Parathyroid adenoma (tissue), 2 donors: ENCODE results near the gene INSM1.
"Not testable (repeated sequence)": the region's sequence is repeated elsewhere in the genome, so short reads cannot be mapped to it uniquely, and the experiment has no call there.

Experiments
- H2AFZ ChIP-seq: fragments of 300-600 bp; sonication (generic); one replicate; pipeline ENCODE4 v1.7.0; 2017; ENCODE audit warnings: antibody characterized with exemption, mild to moderate bottlenecking
- H3K27ac ChIP-seq: fragments of 300-600 bp; sonication (generic); one replicate; pipeline ENCODE4 v1.7.0; 2017
- H3K27me3 ChIP-seq: fragments of 300-600 bp; sonication (generic); one replicate; pipeline ENCODE4 v1.7.0; 2017; ENCODE audit warnings: low read length; ENCODE audit not compliant: control insufficient read depth, insufficient read depth
- H3K36me3 ChIP-seq: fragments of 300-600 bp; sonication (generic); one replicate; pipeline ENCODE4 v1.7.0; 2017; ENCODE audit warnings: low read length; ENCODE audit not compliant: control insufficient read depth, insufficient read depth
- H3K4me1 ChIP-seq: fragments of 300-600 bp; sonication (generic); one replicate; pipeline ENCODE4 v1.7.0; 2017; ENCODE audit warnings: control low read depth
- H3K4me2 ChIP-seq: fragments of 300-600 bp; sonication (generic); one replicate; pipeline ENCODE4 v1.7.0; 2017; ENCODE audit warnings: low read length
- H3K4me3 ChIP-seq: fragments of 300-600 bp; sonication (generic); one replicate; pipeline ENCODE4 v1.7.0; 2017; ENCODE audit warnings: low read depth, low read length
- H3K79me2 ChIP-seq: fragments of 300-600 bp; sonication (generic); one replicate; pipeline ENCODE4 v1.7.0; 2017; ENCODE audit warnings: control low read depth
- H3K9ac ChIP-seq: fragments of 300-600 bp; sonication (generic); one replicate; pipeline ENCODE4 v1.7.0; 2017; ENCODE audit warnings: mild to moderate bottlenecking
- H3K9me3 ChIP-seq: fragments of 300-600 bp; sonication (generic); one replicate; pipeline ENCODE4 v1.7.0; 2017; ENCODE audit warnings: low read length; ENCODE audit not compliant: control insufficient read depth
- CTCF ChIP-seq: fragments of 300-600 bp; sonication (generic); IDR thresholded peaks from one replicate; pipeline ENCODE4 v1.7.0; 2017; ENCODE audit warnings: antibody characterized with exemption, mild to moderate bottlenecking
- donor health status: primary hyperparathyroidism.

INSM1 gene

GRCh38 chr20:20342066-20342465, 25.8 kb upstream of the INSM1 start:
- no peak overlapping the region for H2AFZ ChIP-seq
- H3K9ac ChIP-seq = no peak overlapping the region
- no peaks in the 10 kb centered on the region for H3K79me2 ChIP-seq
- no peak for TF ChIP-seq CTCF
- H3K4me3 ChIP-seq = no peak overlapping the region
- no peaks in the 10 kb centered on the region for H3K27me3 ChIP-seq
- no peaks in the 10 kb centered on the region for H3K36me3 ChIP-seq
- H3K9me3 ChIP-seq = no peaks in the 10 kb centered on the region
- no peak overlapping the region for H3K27ac ChIP-seq
- no peaks in the 10 kb centered on the region for H3K4me1 ChIP-seq
- H3K4me2 ChIP-seq = no peak overlapping the region

- no peak for TF ChIP-seq CTCF
- Histone ChIP-seq H3K4me3 (no peak overlapping the region), H3K9me3 (no peaks in the 10 kb centered on the region), H3K36me3 (no peaks in the 10 kb centered on the region), H3K9ac (no peak overlapping the region), H3K27me3 (no peaks in the 10 kb centered on the region), H3K79me2 (no peaks in the 10 kb centered on the region), H3K4me1 (no peaks in the 10 kb centered on the region), H3K27ac (no peak overlapping the region), H2AFZ (no peak overlapping the region), H3K4me2 (no peak overlapping the region)
These were observed 24.0 kb upstream of the INSM1 start for GRCh38 chr20:20343932-20344331.

GRCh38 chr20:20344476-20344875, 23.4 kb upstream of the INSM1 start:
- Histone ChIP-seq H3K36me3 (no peaks in the 10 kb centered on the region), H3K27me3 (no peaks in the 10 kb centered on the region), H2AFZ (no peak overlapping the region), H3K4me1 (no peaks in the 10 kb centered on the region), H3K4me2 (no peak overlapping the region), H3K79me2 (no peaks in the 10 kb centered on the region), H3K27ac (no peak overlapping the region), H3K9me3 (no peaks in the 10 kb centered on the region), H3K9ac (no peak overlapping the region), H3K4me3 (no peak overlapping the region)
- TF ChIP-seq CTCF = no peak

- Histone ChIP-seq H3K4me2 (no peak overlapping the region), H3K9me3 (no peaks in the 10 kb centered on the region), H3K36me3 (no peaks in the 10 kb centered on the region), H3K79me2 (no peaks in the 10 kb centered on the region), H3K27me3 (no peaks in the 10 kb centered on the region), H3K9ac (no peak overlapping the region), H3K4me1 (no peaks in the 10 kb centered on the region), H3K27ac (no peak overlapping the region), H3K4me3 (no peak overlapping the region), H2AFZ (no peak overlapping the region)
- no peak for TF ChIP-seq CTCF
These were observed 14.3 kb upstream of the INSM1 start for GRCh38 chr20:20353576-20353975.

- H3K27ac ChIP-seq, H3K4me2 ChIP-seq, H3K9me3 ChIP-seq: not testable (repeated sequence)
These were observed 12.4 kb upstream of the INSM1 start for GRCh38 chr20:20355503-20355902.

More at GRCh38 chr20:20355503-20355902, 12.4 kb upstream of the INSM1 start:
- H3K79me2 ChIP-seq, H3K27me3 ChIP-seq, H2AFZ ChIP-seq, H3K4me1 ChIP-seq, H3K36me3 ChIP-seq, H3K4me3 ChIP-seq, H3K9ac ChIP-seq: not testable (repeated sequence)
